Activated CD4-positive, alpha-beta T cell treated with anti-CD3 and anti-CD28 coated beads for 24 hours (primary cell): ENCODE data around the gene ZNF576.
"Not testable (repeated sequence)": the region's sequence is repeated elsewhere in the genome, so short reads cannot be mapped to it uniquely, and the experiment has no call there.

Experiments used
- DNase-seq, 2 donors: peaks; one replicate each; pipeline ENCODE4 v3.0.0-alpha.2; 2020; ENCODE audit warnings: low read depth in 2 of 2

Gene ZNF576

GRCh38 chr19:43599635-43600295 lies 3.4 kb downstream of the ZNF576 start:
- no peak for DNase-seq

GRCh38 chr19:43600326-43600725 lies 3.9 kb downstream of the ZNF576 start:
- not testable (repeated sequence) for DNase-seq

- no peak for DNase-seq
Measured at GRCh38 chr19:43605875-43606568, 9.6 kb downstream of the ZNF576 start.

DNA sequence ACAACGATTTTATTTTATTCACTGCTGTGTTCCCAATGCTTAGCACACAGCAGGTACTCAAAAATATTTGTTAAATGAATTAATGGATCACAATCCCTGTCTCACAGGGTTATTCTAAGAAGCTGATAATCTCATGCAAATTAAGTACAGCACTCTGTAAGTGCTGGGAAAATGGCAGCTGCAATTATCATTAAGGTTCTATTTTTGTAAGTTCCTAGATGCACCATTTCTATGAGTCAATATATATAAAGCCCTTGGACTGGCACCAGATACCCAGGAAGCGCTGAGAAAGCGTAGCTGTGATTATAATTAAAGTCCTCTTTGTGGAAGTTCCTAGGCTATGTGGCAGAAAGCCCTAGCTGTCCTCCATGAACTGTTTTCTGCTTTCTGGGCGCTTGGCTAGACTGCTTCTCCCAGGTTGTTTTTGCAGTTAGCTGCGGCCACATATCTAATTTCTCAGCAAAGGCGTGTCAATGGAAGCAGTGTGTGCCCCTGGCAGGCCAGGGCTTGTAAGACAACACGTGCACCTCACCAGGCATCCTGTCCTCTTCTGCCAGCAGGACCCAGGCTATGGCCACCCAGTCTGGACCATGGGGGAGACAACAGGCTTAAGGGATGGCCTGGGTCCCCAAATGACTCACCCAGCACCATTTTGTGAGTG lies 10.3 kb downstream of the ZNF576 start:
- no peak for DNase-seq

- DNase-seq, result no peak
Measured at GRCh38 chr19:43607238-43608205, 11.1 kb downstream of the ZNF576 start.

DNA sequence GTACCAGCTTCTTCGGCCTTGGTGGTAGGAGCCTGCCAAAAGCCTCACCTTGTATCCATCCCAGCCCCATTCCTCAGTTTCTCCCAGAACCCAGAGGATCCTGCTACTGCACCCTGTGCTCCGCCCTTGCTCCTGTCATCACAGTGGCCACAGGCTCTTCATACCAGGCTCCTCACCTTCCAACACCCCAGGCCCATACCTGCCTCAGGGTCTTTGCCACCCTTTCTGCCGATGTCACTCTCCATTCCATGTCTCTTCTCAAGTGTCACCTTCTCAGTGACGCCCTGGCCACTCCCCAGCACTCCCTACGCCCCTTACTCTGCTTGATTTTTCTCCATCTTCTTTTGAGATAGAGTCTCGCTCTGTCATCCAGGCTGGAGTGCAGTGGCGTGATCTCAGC lies 13.5 kb downstream of the ZNF576 start:
- DNase-seq, result no peak

DNA sequence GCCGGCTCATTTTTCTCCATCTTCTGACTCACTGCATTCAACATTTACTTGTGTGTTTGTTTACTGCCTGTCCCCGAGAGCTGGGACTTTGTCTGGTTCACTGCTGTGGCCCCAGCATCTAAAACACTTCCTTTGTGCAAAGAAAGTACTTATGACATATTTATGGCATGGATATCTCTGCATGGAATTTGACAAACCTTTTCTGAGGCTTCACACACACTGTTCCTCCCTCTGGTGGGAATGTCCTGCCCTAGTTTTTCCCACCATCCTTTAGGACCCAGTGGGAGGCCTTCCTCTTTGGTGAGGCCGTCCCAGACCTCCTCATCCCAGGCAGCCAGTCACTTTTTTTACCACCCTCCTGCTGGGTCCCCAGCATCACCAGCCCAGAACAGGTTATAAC lies 14.1 kb downstream of the ZNF576 start:
- no peak for DNase-seq

DNA sequence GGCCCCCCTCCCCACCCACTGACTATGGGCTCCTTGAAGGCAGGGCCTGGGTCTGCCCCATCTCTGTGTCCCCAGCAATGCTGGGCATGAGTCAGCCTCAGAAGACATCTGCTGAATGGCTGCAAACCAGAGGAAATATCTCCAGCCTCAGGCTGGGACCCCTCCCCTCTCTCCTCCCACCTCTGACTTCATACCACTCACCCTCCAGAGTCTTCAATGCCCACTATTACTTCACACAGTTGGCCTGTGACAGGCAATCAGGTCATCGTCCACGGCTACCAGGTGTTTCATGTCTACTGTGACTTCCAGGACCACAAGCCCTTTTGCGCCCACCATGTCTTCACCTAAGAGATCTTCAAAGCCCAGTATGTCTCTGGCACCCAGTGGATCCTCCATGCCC lies 15.4 kb downstream of the ZNF576 start, which contains the start of gene SRRM5:
Gene SRRM5 (plus strand): TSS at position 301 of the 400 bp plus-strand sequence. CDS start 34 bp downstream, at position 335.
- DNase-seq, result no peak

- no peak for DNase-seq
Measured at GRCh38 chr19:43612374-43612773, 16.0 kb downstream of the ZNF576 start.

- no peak for DNase-seq
Measured at GRCh38 chr19:43616306-43616705, 19.9 kb downstream of the ZNF576 start.

GRCh38 chr19:43616954-43617353 lies 20.6 kb downstream of the ZNF576 start:
- DNase-seq, result no peak

- DNase-seq, result peak in 1 of 2 donors; percentile 44
Measured at GRCh38 chr19:43618921-43619261, 22.5 kb downstream of the ZNF576 start.

DNA sequence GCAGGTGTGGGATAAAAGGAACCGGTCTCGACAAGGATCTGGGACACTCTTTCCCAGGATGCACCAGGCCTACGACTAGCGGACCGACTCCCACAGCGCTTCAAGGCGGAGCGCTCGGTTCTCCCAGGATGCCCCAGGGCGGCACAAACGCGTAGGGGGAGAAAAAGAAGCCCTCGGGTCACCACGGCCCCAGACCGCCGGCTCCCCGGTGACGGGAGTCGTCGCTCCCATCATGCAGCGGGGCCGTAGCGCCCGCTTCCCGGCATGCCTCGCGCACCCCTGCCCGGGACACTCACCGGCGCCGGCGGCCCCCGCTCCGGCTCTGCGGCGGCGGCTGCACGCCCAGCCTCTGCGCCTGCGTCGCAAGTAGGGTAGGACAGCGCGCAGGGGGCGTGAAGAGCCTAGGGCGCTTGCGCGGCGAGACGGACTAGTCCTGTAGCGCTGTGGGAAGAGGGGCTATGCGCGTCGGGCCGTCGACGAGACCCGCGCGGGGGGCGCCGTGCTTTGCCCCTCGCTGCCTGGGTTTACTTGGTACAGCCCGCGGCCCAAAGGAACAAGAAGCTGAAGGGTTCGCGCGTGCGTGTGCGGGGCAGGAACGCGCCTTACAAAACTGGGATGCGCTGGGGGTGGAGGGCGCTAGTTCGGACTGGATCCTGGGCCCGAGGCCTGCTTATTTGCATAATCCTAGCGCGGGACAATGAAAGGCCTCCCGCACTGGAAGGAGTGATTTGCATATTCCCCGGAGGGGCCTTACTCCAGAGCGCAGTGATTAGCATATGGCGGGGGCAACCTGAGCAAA lies 23.1 kb downstream of the ZNF576 start, which contains the start of gene ZNF428:
Gene ZNF428 (minus strand): TSS at position 368 of the 799 bp plus-strand sequence. CDS start 5,325 bp downstream, outside the sequence.
- DNase-seq, result peak; percentile 74 to 75

DNA sequence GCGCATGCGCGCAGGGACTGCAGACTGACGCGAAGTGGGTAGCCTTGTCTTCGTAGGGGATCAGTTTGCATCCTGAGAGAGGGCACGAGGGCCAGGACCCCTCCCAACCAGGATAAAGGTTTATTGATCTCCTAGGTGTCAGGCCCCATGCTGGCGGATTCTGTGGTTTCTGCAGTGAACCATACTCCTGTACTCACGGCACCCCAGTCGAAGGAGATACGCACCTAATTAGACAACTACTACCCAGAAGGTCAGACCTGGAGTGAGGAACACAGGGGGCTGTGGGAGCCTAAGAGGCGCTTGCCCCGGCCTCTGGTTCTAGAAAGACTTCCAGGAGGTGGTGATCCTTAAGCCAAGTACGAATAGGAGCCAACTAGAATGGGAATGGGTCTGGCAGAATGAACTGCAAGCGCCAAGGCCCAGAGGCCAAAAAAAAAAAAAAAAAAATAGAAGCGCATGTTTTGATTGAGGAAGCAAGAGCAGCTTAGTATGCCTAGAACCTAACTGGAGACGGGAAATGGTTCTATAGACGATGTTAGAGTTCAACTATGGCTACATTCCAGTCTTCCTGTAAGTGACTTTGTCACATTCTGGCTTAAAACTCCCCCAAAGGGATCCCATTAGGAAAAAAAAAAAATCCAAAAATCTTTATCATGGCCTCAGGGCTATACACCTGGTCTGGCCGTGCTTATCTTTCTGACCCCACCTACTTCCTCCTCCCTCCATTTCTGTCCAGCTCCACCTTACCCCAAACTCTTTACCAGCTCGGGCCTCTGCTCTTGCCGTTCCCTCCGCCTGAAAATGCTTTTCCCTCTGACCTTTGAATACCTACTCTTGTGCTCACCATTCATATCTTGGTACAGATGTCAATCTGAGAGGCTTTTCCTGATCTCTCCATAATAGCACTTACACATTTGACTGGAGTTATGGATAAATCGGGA lies 23.9 kb downstream of the ZNF576 start:
- peak; percentile 75 to 83 for DNase-seq

DNA sequence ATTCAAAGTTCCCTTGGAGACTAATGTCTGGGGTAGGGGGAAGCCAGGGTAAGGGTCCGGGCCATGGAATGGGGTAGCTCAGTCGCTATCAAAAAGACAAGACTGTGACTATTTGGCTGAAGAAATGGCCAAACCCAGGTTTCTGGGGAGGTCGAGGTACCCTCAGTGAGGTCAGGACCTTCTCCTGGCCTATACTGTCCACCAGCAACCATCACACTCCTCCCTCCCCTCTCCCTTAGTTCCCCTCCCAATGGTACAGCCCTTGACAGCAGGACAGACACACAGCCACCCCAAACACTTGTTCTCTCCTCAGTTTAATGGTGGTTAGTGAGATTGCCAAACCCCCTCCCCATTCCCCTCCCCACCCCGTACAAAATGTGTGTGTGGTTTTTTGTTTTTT lies 25.7 kb downstream of the ZNF576 start:
- no peak for DNase-seq

- DNase-seq, result no peak
Measured at GRCh38 chr19:43622956-43623355, 26.6 kb downstream of the ZNF576 start.

DNA sequence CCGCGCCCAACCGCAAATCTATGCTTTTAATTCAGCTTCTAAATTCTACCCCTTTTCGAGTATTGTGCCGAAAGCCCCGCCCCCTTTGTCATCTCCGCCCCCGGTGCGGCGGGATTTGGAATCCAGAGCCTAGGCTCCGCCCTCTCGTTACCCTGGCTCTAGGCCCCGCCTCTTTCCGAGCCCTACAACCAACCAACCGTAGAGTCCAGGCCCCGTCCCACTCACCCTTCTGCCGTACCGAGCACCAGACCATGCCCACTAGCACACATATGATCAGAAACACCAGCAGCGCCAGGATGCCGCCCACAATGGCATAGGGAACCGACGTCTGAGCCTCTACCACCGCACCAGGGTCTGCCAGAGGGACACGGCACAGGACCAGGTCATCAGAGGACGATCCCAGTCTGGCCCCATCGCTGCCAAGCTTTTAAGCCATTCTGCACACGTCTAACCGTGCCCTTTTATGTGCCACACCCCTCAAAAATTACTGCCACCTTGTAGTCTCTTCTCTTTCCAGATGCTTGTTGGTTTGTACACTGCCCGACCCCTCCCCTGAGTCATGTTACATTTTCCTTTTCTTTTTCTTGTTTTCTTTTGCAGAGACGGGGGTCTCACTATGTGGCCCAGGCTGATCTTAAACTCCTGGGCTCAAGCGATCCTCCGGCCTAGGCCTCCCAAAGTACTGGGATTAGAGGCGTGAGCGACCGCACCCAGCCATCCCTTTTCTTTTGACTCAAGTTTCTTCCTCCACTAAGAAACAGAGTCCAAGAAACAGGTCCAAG lies 27.7 kb downstream of the ZNF576 start:
- peak in 1 of 2 donors; percentile 10 for DNase-seq

GRCh38 chr19:43624933-43625332 lies 28.5 kb downstream of the ZNF576 start:
- peak; percentile 77 to 86 for DNase-seq
